Fibroblast of lung (primary cell): Measurements from ENCODE around the gene RAB27B.

Source experiments
- CTCF ChIP-seq, 2 donors: IDR thresholded peaks in 1 of 2; conservative IDR thresholded peaks in 1 of 2; 1 replicate in 1 of 2; 2 replicates in 1 of 2; pipeline ENCODE4 v1.5.1; 2011 to 2012; ENCODE audit warnings: low read length in 2 of 2, control low read depth in 1 of 2, inconsistent platforms in 1 of 2, low read depth in 1 of 2, mild to moderate bottlenecking in 1 of 2
- EZH2 ChIP-seq: IDR thresholded peaks from 2 replicates; pipeline ENCODE4 v1.5.1; 2012; ENCODE audit warnings: low read length, control low read depth, mild to moderate bottlenecking; ENCODE audit errors: missing control alignments

- no peak for TF ChIP-seq CTCF (conservative IDR thresholded peaks at IDR 0.05 in 1 of 2, IDR thresholded peaks at IDR 0.05 in 1 of 2; ENCODE audit: low read depth in 1 of 2, low read length in 2 of 2)
- no peak for TF ChIP-seq EZH2
These were observed 14.2 kb upstream of the RAB27B start for GRCh38 chr18:54813977-54814565.
